GM19372 (cell line): Measurements from ENCODE around the gene VPS37B.

ENCODE experiments used
- ATAC-seq: cut with Tn5 transposase; IDR thresholded peaks from one replicate; pipeline ENCODE4 v1.9.1; 2021; ENCODE audit warnings: mild to moderate bottlenecking, low read depth, moderate library complexity; ENCODE audit not compliant: unreplicated experiment

The VPS37B gene

GRCh38 chr12:122820838-122821271 lies 75.1 kb downstream of the VPS37B start:
- no peak for ATAC-seq

- no peak for ATAC-seq
Observed at GRCh38 chr12:122820138-122820537, 75.8 kb downstream of the VPS37B start.

DNA sequence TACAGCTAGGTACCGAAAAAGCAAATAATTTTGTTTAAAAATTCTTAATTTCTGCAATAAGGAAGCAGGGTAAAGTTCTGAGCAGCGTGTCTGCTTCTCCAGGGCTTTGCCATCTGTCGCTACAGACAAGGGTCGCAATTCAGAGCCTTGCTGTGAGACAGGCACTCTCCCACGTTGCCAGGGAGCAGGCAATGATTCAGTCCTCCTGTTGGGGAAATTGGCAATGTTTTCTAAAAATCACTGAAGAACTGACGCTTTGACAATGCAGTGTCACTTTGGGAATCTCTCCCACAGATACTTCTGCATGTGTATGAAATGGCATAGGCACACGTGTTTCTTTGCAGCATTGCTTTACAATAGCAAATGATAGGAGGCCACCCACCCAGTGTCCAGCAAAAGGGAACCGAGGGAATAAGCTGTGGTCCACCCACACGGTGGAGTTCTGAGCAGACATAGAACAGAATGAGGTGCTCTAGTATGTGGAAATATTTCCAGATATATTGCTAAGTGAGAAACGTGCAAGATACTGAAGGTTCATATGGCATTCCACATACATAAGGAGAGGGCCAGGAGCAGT lies 76.6 kb downstream of the VPS37B start:
- no peak for ATAC-seq
